NCI-H2196 (cell line): ENCODE data around the gene ICAM2.

ENCODE experiments used
- DNase-seq: peaks from one replicate; lab custom pipeline; 2025; ENCODE audit not compliant: unreplicated experiment; lab: John Stamatoyannopoulos, UW

The ICAM2 gene

GRCh38 chr17:63978272-63979200, 41.9 kb downstream of the ICAM2 start:
- DNase-seq: no peak

- DNase-seq: no peak
Observed at GRCh38 chr17:63976702-63977101, 43.7 kb downstream of the ICAM2 start.

GRCh38 chr17:63975541-63976092, 44.8 kb downstream of the ICAM2 start:
- DNase-seq: no peak

GRCh38 chr17:63974594-63975192, 45.7 kb downstream of the ICAM2 start:
- DNase-seq: no peak

- peak; percentile 65 for DNase-seq
Observed at GRCh38 chr17:63973930-63974593, 46.4 kb downstream of the ICAM2 start.

GRCh38 chr17:63973247-63973646, 47.2 kb downstream of the ICAM2 start:
- no peak for DNase-seq

- no peak for DNase-seq
Observed at GRCh38 chr17:63972796-63973195, 47.6 kb downstream of the ICAM2 start, which contains the start of gene SCN4A. TSS of gene SCN4A (minus strand) at chr17:63972918. CDS start at chr17:63972841, 77 bp downstream.

GRCh38 chr17:63969278-63969677, 51.2 kb downstream of the ICAM2 start:
- no peak for DNase-seq

- DNase-seq: no peak
Observed at GRCh38 chr17:63967953-63968352, 52.5 kb downstream of the ICAM2 start.

- no peak for DNase-seq
Observed at GRCh38 chr17:63966646-63967264, 53.7 kb downstream of the ICAM2 start.

- no peak for DNase-seq
Observed at GRCh38 chr17:63963123-63963522, 57.3 kb downstream of the ICAM2 start.

- no peak for DNase-seq
Observed at GRCh38 chr17:63962298-63962744, 58.1 kb downstream of the ICAM2 start.

GRCh38 chr17:63961355-63962212, 58.8 kb downstream of the ICAM2 start:
- peak; percentile 19 for DNase-seq

- no peak for DNase-seq
Observed at GRCh38 chr17:63960430-63960829, 60.0 kb downstream of the ICAM2 start.

GRCh38 chr17:63960006-63960405, 60.4 kb downstream of the ICAM2 start:
- DNase-seq: no peak

- DNase-seq: no peak
Observed at GRCh38 chr17:63956296-63956920, 64.0 kb downstream of the ICAM2 start.

GRCh38 chr17:63955791-63956190, 64.6 kb downstream of the ICAM2 start:
- no peak for DNase-seq

- no peak for DNase-seq
Observed at GRCh38 chr17:63955232-63955631, 65.2 kb downstream of the ICAM2 start.

- peak; percentile 11 for DNase-seq
Observed at GRCh38 chr17:63954402-63955063, 65.9 kb downstream of the ICAM2 start.
